A549 (cell line): ENCODE measurements around the gene ANKRD40.

Experiments
- KDM1A ChIP-seq: fragments of 200-600 bp; sonication (generic); IDR thresholded peaks from 2 replicates; pipeline ENCODE4 v1.6.1; 2016; ENCODE audit warnings: low read depth, mild to moderate bottlenecking
- POLR2A ChIP-seq: IDR thresholded peaks from 2 replicates; pipeline ENCODE4 v1.6.1; 2012; ENCODE audit warnings: mild to moderate bottlenecking, low read length
- TF ChIP-seq, protein P1 (sequence below): IDR thresholded peaks from 2 replicates; pipeline ENCODE4 v1.6.1; 2012
- TF ChIP-seq, protein P2 (sequence below): fragments of >200 bp; sonication (Bioruptor Twin); formaldehyde crosslinking; IDR thresholded peaks from 3 replicates; pipeline ENCODE4 v1.5.1; 2016

DNA sequence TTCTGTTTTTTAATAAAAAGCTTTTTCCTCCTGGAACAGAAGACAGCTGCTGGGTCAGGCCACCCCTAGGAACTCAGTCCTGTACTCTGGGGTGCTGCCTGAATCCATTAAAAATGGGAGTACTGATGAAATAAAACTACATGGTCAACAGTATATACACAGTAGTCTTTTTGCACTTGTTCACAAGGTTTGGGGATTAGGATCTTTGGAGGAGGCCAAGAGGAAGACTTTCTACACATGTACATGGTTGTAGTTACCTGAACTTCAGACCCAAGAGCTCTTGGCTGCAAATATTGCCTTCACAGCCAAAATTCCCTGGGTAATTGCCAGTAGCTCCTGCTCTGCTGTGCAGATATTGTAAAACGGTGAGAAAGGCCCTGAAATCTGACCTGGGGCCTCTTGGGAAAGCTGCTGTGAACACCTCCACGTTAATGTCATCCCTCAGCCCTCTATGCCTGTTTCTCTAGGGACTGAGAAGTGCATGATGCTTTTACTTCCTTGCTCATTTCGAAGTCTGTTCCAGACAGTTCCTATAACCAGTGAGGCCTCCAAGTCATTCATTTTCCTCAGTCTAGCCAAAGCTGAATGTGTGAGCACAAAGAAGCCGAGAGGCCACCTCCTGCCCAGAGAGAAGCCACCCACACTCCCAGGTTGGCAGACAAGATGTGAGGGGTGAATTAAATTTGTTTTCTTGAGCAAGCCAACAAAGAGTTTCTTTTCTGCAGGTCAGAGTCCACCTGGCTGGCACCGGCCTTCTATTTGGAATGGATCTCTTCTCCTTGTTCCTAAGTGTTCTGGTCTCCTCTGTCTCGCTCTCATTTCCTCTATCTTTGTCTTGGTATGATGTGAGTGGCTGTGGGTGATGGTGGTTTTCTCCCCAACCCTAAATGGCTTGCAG is 15.9 kb downstream of the ANKRD40 start:
- TF ChIP-seq, protein P1, sequence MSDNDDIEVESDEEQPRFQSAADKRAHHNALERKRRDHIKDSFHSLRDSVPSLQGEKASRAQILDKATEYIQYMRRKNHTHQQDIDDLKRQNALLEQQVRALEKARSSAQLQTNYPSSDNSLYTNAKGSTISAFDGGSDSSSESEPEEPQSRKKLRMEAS: peak; percentile 41; the same call in 1 of the 2 replicates
- TF ChIP-seq, protein P2, sequence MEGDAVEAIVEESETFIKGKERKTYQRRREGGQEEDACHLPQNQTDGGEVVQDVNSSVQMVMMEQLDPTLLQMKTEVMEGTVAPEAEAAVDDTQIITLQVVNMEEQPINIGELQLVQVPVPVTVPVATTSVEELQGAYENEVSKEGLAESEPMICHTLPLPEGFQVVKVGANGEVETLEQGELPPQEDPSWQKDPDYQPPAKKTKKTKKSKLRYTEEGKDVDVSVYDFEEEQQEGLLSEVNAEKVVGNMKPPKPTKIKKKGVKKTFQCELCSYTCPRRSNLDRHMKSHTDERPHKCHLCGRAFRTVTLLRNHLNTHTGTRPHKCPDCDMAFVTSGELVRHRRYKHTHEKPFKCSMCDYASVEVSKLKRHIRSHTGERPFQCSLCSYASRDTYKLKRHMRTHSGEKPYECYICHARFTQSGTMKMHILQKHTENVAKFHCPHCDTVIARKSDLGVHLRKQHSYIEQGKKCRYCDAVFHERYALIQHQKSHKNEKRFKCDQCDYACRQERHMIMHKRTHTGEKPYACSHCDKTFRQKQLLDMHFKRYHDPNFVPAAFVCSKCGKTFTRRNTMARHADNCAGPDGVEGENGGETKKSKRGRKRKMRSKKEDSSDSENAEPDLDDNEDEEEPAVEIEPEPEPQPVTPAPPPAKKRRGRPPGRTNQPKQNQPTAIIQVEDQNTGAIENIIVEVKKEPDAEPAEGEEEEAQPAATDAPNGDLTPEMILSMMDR: no peak
- TF ChIP-seq POLR2A: no peak
- TF ChIP-seq KDM1A: no peak
